Ramos (cell line): ENCODE results near the gene GYS1.

Experiments used
- in situ Hi-C: fragments of 300-500 bp; cut with MboI; formaldehyde crosslinking; loops from one replicate; pipeline ENCODE4 v1.14.3; 2022; ENCODE audit warnings: low sequenced_read_pairs; ENCODE audit not compliant: unreplicated experiment

The GYS1 gene

GRCh38 chr19:48966541-48967345 lies 26.4 kb downstream of the GYS1 start:
- in situ Hi-C loops = loop anchor here (10.0 kb wide), 1 partner anchor 322 kb away; the partner anchor contains the start of gene CA11

GRCh38 chr19:48965806-48966540 lies 27.1 kb downstream of the GYS1 start:
- in situ Hi-C loops = loop anchor here (10.0 kb wide), 1 partner anchor 321 kb away; the partner anchor contains the start of gene CA11

- in situ Hi-C loops = loop anchor here (10.0 kb wide), 1 partner anchor 320 kb away; the partner anchor contains the start of gene CA11
Measured at GRCh38 chr19:48965040-48965805, 27.9 kb downstream of the GYS1 start, which contains the start of gene FTL. Gene FTL (plus strand): TSS chr19:48965309. CDS start chr19:48965508, 199 bp downstream.

- in situ Hi-C loops = loop anchor here (10.0 kb wide), 1 partner anchor 320 kb away; the partner anchor contains the start of gene CA11
Measured at GRCh38 chr19:48964205-48965039, 28.7 kb downstream of the GYS1 start.

GRCh38 chr19:48963371-48964204 lies 29.5 kb downstream of the GYS1 start:
- in situ Hi-C loops = loop anchor here (10.0 kb wide), 1 partner anchor 319 kb away; the partner anchor contains the start of gene CA11

- in situ Hi-C loops = loop anchor here (10.0 kb wide), 1 partner anchor 318 kb away; the partner anchor contains the start of gene CA11
Measured at GRCh38 chr19:48962849-48963165, 30.3 kb downstream of the GYS1 start.

GRCh38 chr19:48962029-48962848 lies 30.9 kb downstream of the GYS1 start:
- in situ Hi-C loops = loop anchor here (10.0 kb wide), 1 partner anchor 317 kb away; the partner anchor contains the start of gene CA11

- in situ Hi-C loops = loop anchor here (10.0 kb wide), 1 partner anchor 317 kb away; the partner anchor contains the start of gene CA11
Measured at GRCh38 chr19:48961673-48962028, 31.5 kb downstream of the GYS1 start.

GRCh38 chr19:48961051-48961649 lies 32.0 kb downstream of the GYS1 start:
- in situ Hi-C loops = loop anchor here (10.0 kb wide), 1 partner anchor 316 kb away; the partner anchor contains the start of gene CA11

- in situ Hi-C loops = loop anchor here (10.0 kb wide), 1 partner anchor 315 kb away; the partner anchor contains the start of gene CA11
Measured at GRCh38 chr19:48959341-48960239, 33.5 kb downstream of the GYS1 start.

GRCh38 chr19:48958006-48958405 lies 35.1 kb downstream of the GYS1 start:
- in situ Hi-C loops = no loop called here

- in situ Hi-C loops = no loop called here
Measured at GRCh38 chr19:48955308-48955958, 37.7 kb downstream of the GYS1 start.

- in situ Hi-C loops = no loop called here
Measured at GRCh38 chr19:48954595-48955307, 38.4 kb downstream of the GYS1 start, which contains the start of gene BAX. Gene BAX (plus strand): TSS chr19:48954875. CDS start chr19:48954929, 54 bp downstream.

- in situ Hi-C loops = no loop called here
Measured at GRCh38 chr19:48953990-48954594, 39.0 kb downstream of the GYS1 start.
